ENCODE results near the gene REN.

REN gene

GRCh38 chr1:204130981-204131892 lies 34.9 kb downstream of the REN start:
- peak; percentile 44 for DNase-seq

GRCh38 chr1:204130178-204130577 lies 36.0 kb downstream of the REN start:
- DNase-seq: peak; percentile 68

GRCh38 chr1:204128964-204129896 lies 36.9 kb downstream of the REN start:
- DNase-seq: peak; percentile 62

DNA sequence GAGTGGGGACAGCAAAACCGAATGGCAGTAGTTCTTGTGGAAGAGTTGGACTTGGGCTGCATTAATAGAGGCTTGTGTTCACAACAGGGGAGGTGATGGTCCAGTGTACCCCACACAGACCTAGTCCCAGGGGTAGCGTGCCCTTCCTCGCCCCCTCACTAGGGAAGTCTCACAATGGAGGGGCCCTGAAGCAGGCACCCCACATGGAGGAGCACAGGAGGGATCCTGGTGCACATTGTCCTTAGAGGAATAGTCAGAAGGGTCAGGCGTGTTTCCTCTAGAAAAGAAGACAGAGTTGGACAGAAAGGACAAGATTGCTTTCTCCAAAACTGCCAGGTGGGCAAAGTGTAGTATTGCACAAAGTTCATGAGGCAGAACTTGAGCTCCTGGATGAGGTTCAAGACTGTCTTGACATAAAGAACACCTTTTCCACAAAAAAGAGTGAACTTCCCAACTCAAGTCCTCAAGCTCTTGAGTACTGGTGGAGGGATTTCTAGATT lies 37.6 kb downstream of the REN start:
- no peak for DNase-seq

GRCh38 chr1:204127597-204128242 lies 38.4 kb downstream of the REN start:
- DNase-seq: peak; percentile 77

DNA sequence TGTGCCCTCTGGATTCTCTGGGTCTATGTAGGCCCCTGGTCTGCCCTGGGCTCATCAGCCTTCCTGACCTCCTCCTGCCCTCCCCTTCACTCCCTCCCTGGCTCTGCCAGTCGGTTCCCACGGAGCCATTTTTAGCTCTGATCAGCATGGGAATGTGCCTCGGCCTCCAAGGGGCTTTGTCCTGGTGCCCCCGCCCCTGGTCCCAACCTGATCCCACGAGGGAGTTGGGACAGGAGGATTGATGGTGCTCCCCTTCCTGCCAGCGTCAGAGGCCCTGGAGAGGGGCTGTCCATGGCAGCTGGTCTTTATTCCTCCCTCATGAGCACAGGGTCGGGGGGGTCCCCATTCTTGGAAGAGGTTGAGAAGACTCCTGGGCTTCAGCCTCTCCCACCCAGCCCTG lies 39.2 kb downstream of the REN start:
- no peak for DNase-seq

DNA sequence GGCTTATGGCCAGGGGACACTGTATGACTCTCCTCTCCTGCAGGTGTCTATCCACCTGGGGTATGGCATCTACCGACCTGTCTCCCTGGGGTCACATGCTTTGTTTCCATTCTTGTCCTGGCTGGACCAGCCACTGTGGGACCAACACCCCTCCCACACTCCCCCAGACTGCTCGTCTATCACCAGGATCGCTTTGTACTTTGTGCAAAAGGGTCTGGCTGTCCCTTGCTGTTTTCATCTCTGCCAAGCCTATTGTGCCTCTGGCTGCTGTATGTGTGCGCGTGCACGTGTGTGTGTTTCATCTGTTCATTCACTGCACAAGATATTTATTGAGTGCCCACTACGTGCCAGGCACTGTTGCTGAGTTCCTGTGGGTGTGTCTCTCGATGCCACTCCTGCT lies 39.8 kb downstream of the REN start:
- DNase-seq: no peak

DNA sequence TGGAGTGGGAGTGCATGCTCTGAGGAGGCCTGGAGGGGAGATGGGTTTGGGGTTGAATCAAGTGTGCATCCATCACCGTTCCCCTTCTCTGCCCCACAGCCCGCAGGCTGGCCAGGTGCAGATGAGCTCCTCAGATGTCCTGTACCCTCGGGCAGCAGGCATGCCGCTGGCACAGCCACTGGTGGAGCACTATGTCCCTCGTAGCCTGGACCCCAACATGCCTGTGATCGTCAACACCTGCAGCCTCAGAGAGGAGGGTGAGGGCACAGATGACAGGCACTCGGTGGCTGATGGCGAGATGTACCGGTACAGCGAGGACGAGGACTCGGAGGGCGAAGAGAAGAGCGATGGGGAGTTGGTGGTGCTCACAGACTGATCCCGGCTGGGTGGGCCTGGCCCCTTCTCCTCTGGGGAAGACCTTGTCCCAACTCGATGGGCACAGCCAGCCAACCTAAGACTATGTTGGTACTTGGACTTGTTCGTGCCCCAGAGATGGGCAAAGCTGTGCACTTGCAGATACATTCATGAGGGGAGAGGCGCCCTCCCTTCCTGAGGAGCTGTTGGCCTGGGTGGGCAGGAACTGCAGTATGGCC lies 40.3 kb downstream of the REN start:
- DNase-seq: no peak

DNA sequence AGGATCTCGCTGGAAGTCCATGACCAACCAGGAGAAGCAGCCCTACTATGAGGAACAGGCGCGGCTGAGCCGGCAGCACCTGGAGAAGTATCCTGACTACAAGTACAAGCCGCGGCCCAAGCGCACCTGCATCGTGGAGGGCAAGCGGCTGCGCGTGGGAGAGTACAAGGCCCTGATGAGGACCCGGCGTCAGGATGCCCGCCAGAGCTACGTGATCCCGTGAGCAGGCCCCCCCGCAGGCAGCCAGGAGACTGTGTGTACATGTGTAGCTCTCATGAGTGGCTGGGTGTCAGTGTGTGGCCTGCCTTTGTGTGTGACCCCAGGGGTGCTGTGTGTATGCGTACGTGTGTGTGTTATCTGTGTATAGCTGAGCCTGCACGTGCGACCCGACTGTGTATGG lies 41.5 kb downstream of the REN start:
- no peak for DNase-seq

GRCh38 chr1:204123376-204123775 lies 42.8 kb downstream of the REN start:
- DNase-seq: no peak

GRCh38 chr1:204121840-204122555 lies 44.1 kb downstream of the REN start:
- no peak for DNase-seq

DNA sequence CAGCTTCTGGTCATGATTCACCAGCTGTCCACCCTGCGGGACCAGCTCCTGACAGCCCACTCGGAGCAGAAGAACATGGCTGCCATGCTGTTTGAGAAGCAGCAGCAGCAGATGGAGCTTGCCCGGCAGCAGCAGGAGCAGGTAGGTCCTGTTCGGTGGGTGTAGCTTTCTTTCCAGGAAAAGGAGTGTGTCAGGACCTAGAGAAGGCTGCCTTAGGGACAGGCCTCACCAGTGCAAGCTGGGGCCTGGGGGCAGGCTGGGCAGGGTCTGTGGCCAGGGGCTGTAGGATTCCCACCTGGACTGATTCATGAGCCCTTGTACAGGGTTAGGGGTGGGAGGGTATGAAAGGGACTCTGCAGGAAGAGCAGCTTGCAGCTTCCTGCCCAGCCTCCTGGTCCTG lies 49.6 kb downstream of the REN start:
- DNase-seq: no peak

DNA sequence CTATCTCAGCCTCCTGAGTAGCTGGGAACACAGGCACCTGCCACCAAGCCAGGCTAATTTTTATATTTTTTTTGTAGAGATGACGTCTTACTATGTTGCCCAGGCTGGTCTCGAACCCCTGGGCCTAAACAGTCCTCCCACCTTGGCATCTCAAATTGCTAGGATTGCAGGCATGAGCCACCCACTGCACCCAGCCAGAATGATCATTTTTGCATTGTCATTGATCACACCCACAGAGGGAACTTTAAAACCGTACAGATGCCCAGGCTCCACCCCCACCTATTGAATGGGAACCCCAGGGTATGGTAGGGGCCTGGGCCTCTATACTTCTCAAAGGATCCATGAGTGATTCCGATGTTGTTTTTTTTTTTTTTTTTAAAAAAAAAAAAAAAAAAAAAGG lies 51.0 kb downstream of the REN start:
- DNase-seq: no peak

DNA sequence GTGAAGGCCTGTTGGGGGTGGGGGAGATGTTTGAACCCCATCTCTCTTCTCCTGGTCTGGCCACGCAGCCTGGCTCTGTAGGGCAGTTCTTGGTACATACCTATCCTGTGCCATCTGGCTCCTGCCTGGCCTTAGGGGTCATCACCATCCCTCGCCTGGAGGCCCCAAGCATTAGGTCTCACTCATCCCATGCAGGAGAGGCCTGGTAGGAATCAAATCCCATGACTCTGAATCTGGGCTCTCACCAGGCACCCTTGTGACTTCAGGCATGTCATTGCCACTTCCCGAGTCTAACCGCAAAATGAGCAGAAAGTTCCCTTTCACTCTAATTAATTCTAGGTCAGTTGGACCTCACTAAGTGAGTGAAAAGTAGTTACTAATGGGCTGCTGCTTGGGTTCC lies 51.5 kb downstream of the REN start:
- no peak for DNase-seq

GRCh38 chr1:204113896-204114295 lies 52.2 kb downstream of the REN start:
- no peak for DNase-seq

GRCh38 chr1:204112876-204113730 lies 53.0 kb downstream of the REN start:
- DNase-seq: no peak

DNA sequence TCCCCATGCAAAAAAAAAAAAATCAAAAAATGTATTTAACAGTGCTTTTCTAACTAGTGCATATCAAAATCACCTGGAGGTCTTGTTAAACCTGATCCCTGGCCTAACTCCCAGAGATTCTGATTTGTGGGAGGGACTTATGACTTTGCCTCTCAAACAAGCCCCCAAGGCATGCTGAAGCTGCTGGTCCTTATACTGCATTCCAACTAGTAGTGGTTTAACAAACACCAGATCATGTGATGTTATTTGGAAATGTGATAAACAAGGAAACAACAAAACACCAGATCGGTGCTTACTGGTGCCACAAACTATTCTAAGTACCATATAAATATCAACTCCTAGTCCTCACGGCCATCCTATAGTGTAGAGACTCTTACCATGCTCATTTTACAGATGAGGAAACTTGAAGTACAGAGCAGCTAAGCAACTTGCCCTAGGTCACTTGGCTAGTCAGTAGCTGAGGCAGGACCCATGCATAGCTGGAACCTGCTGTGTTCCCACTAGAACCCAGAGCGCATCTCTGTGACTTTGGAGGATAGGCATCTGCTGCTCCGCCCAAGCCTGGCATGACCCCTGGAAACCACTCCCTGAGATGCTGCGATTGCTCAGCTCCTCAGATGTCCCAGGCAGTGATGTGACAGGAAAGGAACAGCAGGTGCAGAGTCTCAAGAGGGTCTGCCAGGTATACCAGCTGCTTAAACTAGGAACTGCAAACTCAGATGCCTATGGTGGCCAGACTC lies 55.1 kb downstream of the REN start:
- no peak for DNase-seq

- DNase-seq: peak; percentile 95
These were observed 57.6 kb downstream of the REN start for GRCh38 chr1:204108312-204109141.

GRCh38 chr1:204107892-204108291 lies 58.2 kb downstream of the REN start:
- DNase-seq: no peak
